Measurements from ENCODE around the gene MAPRE3. TPM values are rescaled to one million over a fixed set of nuclear protein-coding genes. Genes with fewer than 3 reads are reported as not detected.

Gene MAPRE3
- total and polyA plus RNA-seq, 4 experiments from 2014 or later, result 1.3 to 3.6 (median 2.9) TPM

- no peak for DNase-seq
- H3K9me3 ChIP-seq (ENCODE audit: control insufficient read depth in 1 of 2, low read length in 2 of 2), result no peaks in the 10 kb centered on the region
- intact Hi-C loops (cut with micrococcal nuclease), result no loop called here
- H3K4me3 Mint-ChIP-seq, result no peak overlapping the region
- no peaks in the 10 kb centered on the region for H3K4me1 ChIP-seq (ENCODE audit: insufficient read depth, low read length)
- H3K36me3 Mint-ChIP-seq, result peaks cover 12 to 39% of the 10 kb centered on the region in 2 donors
- H3K36me3 ChIP-seq (ENCODE audit: insufficient read depth, low read length), result peaks cover 31% of the 10 kb centered on the region
- no peaks in the 10 kb centered on the region for H3K9me3 Mint-ChIP-seq
- CTCF ChIA-PET (ENCODE audit: partially characterized antibody), result no interaction called here
- POLR2A ChIA-PET (ENCODE audit: partially characterized antibody), result interaction anchor here (1.4 kb wide), 1 partner anchor 8 kb away, joined by 7 read pairs; the partner anchor contains the start of gene AGBL5
- no peaks in the 10 kb centered on the region for H3K27me3 Mint-ChIP-seq
- no peak overlapping the region for H3K4me3 ChIP-seq (ENCODE audit: low read length in 2 of 2)
- no peak overlapping the region for H3K27ac ChIP-seq (ENCODE audit: low read depth, low read length)
- H3K27me3 ChIP-seq (ENCODE audit: insufficient read depth, low read length), result no peaks in the 10 kb centered on the region
- H3K4me1 Mint-ChIP-seq, result peaks cover 0 to 3% (median 0%) of the 10 kb centered on the region in 4 donors
- peak overlapping the region in 5 of 7 donors; percentile 6 to 72 (median 35) for H3K27ac Mint-ChIP-seq
These were observed 72.7 kb downstream of the MAPRE3 start for GRCh38 chr2:27042985-27043634.

- peaks cover 14 to 28% (median 20%) of the 10 kb centered on the region in 4 donors for H3K4me1 Mint-ChIP-seq
- H3K36me3 Mint-ChIP-seq, result peaks cover 0 to 27% of the 10 kb centered on the region in 2 donors
- CTCF ChIA-PET (ENCODE audit: partially characterized antibody), result interaction anchor here (0.7 to 2.9 kb wide), 11 partner anchors 10 to 86 kb away, joined by 3 to 14 read pairs (median 4); partner anchors contain the start of genes OST4 and TMEM214
- H3K27me3 Mint-ChIP-seq, result peaks cover 6 to 13% of the 10 kb centered on the region in 2 donors
- H3K4me3 Mint-ChIP-seq, result peak overlapping the region; percentile 93 to 100 (median 99)
- Histone ChIP-seq H3K27ac (ENCODE audit: low read depth, low read length) (peak overlapping the region; percentile 78), H3K4me1 (ENCODE audit: insufficient read depth, low read length) (peaks cover 14% of the 10 kb centered on the region), H3K9me3 (ENCODE audit: control insufficient read depth in 1 of 2, low read length in 2 of 2) (no peaks in the 10 kb centered on the region), H3K4me3 (ENCODE audit: low read length in 2 of 2) (peak overlapping the region; percentile 89 to 93), H3K36me3 (ENCODE audit: insufficient read depth, low read length) (no peaks in the 10 kb centered on the region), H3K27me3 (ENCODE audit: insufficient read depth, low read length) (no peaks in the 10 kb centered on the region)
- H3K9me3 Mint-ChIP-seq, result peaks cover 0 to 14% (median 7%) of the 10 kb centered on the region in 8 donors
- H3K27ac Mint-ChIP-seq, result peak overlapping the region; percentile 98 to 100 (median 100)
- POLR2A ChIA-PET (ENCODE audit: partially characterized antibody), result interaction anchor here (0.6 to 13.9 kb wide), 13 partner anchors 10 to 1171 kb away, joined by 3 to 402 read pairs (median 8); partner anchors contain the start of genes ABHD1, ASXL2, EMILIN1 and KHK
- peak; percentile 56 to 76 (median 57) for DNase-seq
- intact Hi-C loops (cut with micrococcal nuclease), result loop anchor here (1.0 kb wide), 3 partner anchors 17 to 85 kb away; partner anchors contain the start of genes KHK, PREB and TMEM214
These were observed 79.2 kb downstream of the MAPRE3 start for GRCh38 chr2:27049422-27050280.

GRCh38 chr2:27050281-27050995, 80.0 kb downstream of the MAPRE3 start:
- H3K36me3 ChIP-seq (ENCODE audit: insufficient read depth, low read length), result peaks cover 5% of the 10 kb centered on the region
- no peaks in the 10 kb centered on the region for H3K27me3 ChIP-seq (ENCODE audit: insufficient read depth, low read length)
- Mint-ChIP-seq H3K4me1 (peaks cover 14 to 28% (median 20%) of the 10 kb centered on the region in 4 donors), H3K27me3 (peaks cover 6 to 13% of the 10 kb centered on the region in 2 donors), H3K27ac (peak overlapping the region; percentile 98 to 100 (median 100)), H3K4me3 (peak overlapping the region; percentile 93 to 100 (median 99)), H3K9me3 (peaks cover 0 to 14% (median 7%) of the 10 kb centered on the region in 8 donors), H3K36me3 (peaks cover 5 to 35% of the 10 kb centered on the region in 2 donors)
- peak overlapping the region; percentile 89 to 93 for H3K4me3 ChIP-seq (ENCODE audit: low read length in 2 of 2)
- peak overlapping the region; percentile 78 for H3K27ac ChIP-seq (ENCODE audit: low read depth, low read length)
- intact Hi-C loops (cut with micrococcal nuclease), result loop anchor here (1.0 kb wide), 3 partner anchors 18 to 84 kb away; partner anchors contain the start of genes KHK, PREB and TMEM214
- DNase-seq, result peak; percentile 93 to 94 (median 93)
- ChIA-PET CTCF (ENCODE audit: partially characterized antibody) (interaction anchor here (1.0 to 2.9 kb wide), 12 partner anchors 11 to 87 kb away, joined by 3 to 14 read pairs (median 4); partner anchors contain the start of genes OST4 and TMEM214), POLR2A (ENCODE audit: partially characterized antibody) (interaction anchor here (0.6 to 13.9 kb wide), 16 partner anchors 11 to 1172 kb away, joined by 3 to 402 read pairs (median 8); partner anchors contain the start of genes ABHD1, ASXL2, ATRAID and EMILIN1)
- no peaks in the 10 kb centered on the region for H3K9me3 ChIP-seq (ENCODE audit: control insufficient read depth in 1 of 2, low read length in 2 of 2)
- peaks cover 14% of the 10 kb centered on the region for H3K4me1 ChIP-seq (ENCODE audit: insufficient read depth, low read length)

GRCh38 chr2:27050996-27051901, 80.8 kb downstream of the MAPRE3 start, which contains the start of gene AGBL5:
AGBL5 (plus strand) TSS chr2:27051668; CDS start chr2:27052959, 1,291 bp downstream.
- peak within 1 kb of the TSS; percentile 78 for H3K27ac ChIP-seq (ENCODE audit: low read depth, low read length)
- H3K4me1 ChIP-seq (ENCODE audit: insufficient read depth, low read length), result peaks cover 14% of the 10 kb centered on the region
- H3K4me3 ChIP-seq (ENCODE audit: low read length in 2 of 2), result peak within 1 kb of the TSS; percentile 89 to 93
- H3K36me3 ChIP-seq (ENCODE audit: insufficient read depth, low read length), result peaks cover 10% of the 10 kb centered on the region
- Mint-ChIP-seq H3K36me3 (peaks cover 9 to 41% of the 10 kb centered on the region in 2 donors), H3K4me3 (peak within 1 kb of the TSS; percentile 93 to 100 (median 99)), H3K27ac (peak within 1 kb of the TSS; percentile 98 to 100 (median 100)), H3K9me3 (peaks cover 0 to 14% (median 7%) of the 10 kb centered on the region in 8 donors), H3K4me1 (peaks cover 14 to 28% (median 20%) of the 10 kb centered on the region in 4 donors), H3K27me3 (peaks cover 6 to 13% of the 10 kb centered on the region in 2 donors)
- CTCF ChIA-PET (ENCODE audit: partially characterized antibody), result interaction anchor here (1.0 to 2.9 kb wide), 14 partner anchors 12 to 89 kb away, joined by 3 to 14 read pairs (median 4); partner anchors contain the start of genes OST4 and TMEM214
- H3K27me3 ChIP-seq (ENCODE audit: insufficient read depth, low read length), result no peaks in the 10 kb centered on the region
- DNase-seq, result peak; percentile 95 to 98 (median 96)
- POLR2A ChIA-PET (ENCODE audit: partially characterized antibody), result interaction anchor here (0.9 to 13.9 kb wide), 19 partner anchors 8 to 1173 kb away, joined by 3 to 402 read pairs (median 7); partner anchors contain the start of genes ABHD1, ASXL2, ATRAID and EMILIN1
- H3K9me3 ChIP-seq (ENCODE audit: control insufficient read depth in 1 of 2, low read length in 2 of 2), result no peaks in the 10 kb centered on the region
- intact Hi-C loops (cut with micrococcal nuclease), result loop anchor here (1.0 kb wide), 5 partner anchors 19 to 83 kb away; partner anchors contain the start of genes KHK, OST4, PREB and TMEM214

- peak in 1 of 5 donors; percentile 69 for DNase-seq
- ChIA-PET POLR2A (ENCODE audit: partially characterized antibody) (interaction anchor here (0.9 to 13.9 kb wide), 13 partner anchors 9 to 376 kb away, joined by 3 to 402 read pairs (median 10); partner anchors contain the start of genes ABHD1, ATRAID, EMILIN1 and KHK), CTCF (ENCODE audit: partially characterized antibody) (interaction anchor here (1.0 to 2.9 kb wide), 9 partner anchors 11 to 90 kb away, joined by 3 to 14 read pairs (median 4); partner anchors contain the start of gene OST4)
- peaks cover 12 to 43% of the 10 kb centered on the region in 2 donors for H3K36me3 Mint-ChIP-seq
- Histone ChIP-seq H3K4me3 (ENCODE audit: low read length in 2 of 2) (peak overlapping the region; percentile 57 to 89), H3K27me3 (ENCODE audit: insufficient read depth, low read length) (no peaks in the 10 kb centered on the region), H3K36me3 (ENCODE audit: insufficient read depth, low read length) (peaks cover 10% of the 10 kb centered on the region), H3K9me3 (ENCODE audit: control insufficient read depth in 1 of 2, low read length in 2 of 2) (no peaks in the 10 kb centered on the region), H3K4me1 (ENCODE audit: insufficient read depth, low read length) (peaks cover 14% of the 10 kb centered on the region), H3K27ac (ENCODE audit: low read depth, low read length) (peak overlapping the region; percentile 78)
- H3K4me1 Mint-ChIP-seq, result peaks cover 14 to 28% (median 20%) of the 10 kb centered on the region in 4 donors
- H3K27me3 Mint-ChIP-seq, result peaks cover 6 to 13% of the 10 kb centered on the region in 2 donors
- H3K27ac Mint-ChIP-seq, result peak overlapping the region; percentile 85 to 100 (median 92)
- peak overlapping the region; percentile 85 to 96 (median 89) for H3K4me3 Mint-ChIP-seq
- H3K9me3 Mint-ChIP-seq, result peaks cover 0 to 14% (median 7%) of the 10 kb centered on the region in 8 donors
- intact Hi-C loops (cut with micrococcal nuclease), result loop anchor here (1.0 kb wide), 2 partner anchors 19 to 29 kb away; partner anchors contain the start of gene OST4
These were observed 81.6 kb downstream of the MAPRE3 start for GRCh38 chr2:27051902-27052645.

All from CD4-positive, alpha-beta memory T cell (primary cell).